HL-60 (cell line): Measurements from ENCODE around the gene TXNDC12.
"Not testable (repeated sequence)": the region's sequence is repeated elsewhere in the genome, so short reads cannot be mapped to it uniquely, and the experiment has no call there.

Experiments
- DNase-seq, 2 experiments: peaks; one replicate each; pipeline ENCODE4 v3.0.0-alpha.2; 2010 to 2020; ENCODE audit warnings: low read depth in 1 of 2, low spot score in 1 of 2
- H3K27ac ChIP-seq: fragments of 250-450 bp; sonication (Bioruptor Pico); replicated peaks from 2 replicates; pipeline ENCODE4 v1.5.1; 2020; ENCODE audit warnings: mild to moderate bottlenecking, moderate library complexity
- H3K27me3 ChIP-seq: fragments of 250-450 bp; sonication (Bioruptor Pico); 2 replicates; pipeline ENCODE4 v1.5.1; 2021; ENCODE audit warnings: mild to moderate bottlenecking, moderate library complexity; ENCODE audit not compliant: insufficient read depth, poor library complexity, severe bottlenecking
- H3K4me3 ChIP-seq: replicated peaks from 2 replicates; pipeline ENCODE4 v1.5.1; 2011; ENCODE audit warnings: mild to moderate bottlenecking, control low read depth, low read length; ENCODE audit not compliant: insufficient read depth
- GABPA ChIP-seq: IDR thresholded peaks from 2 replicates; pipeline ENCODE4 v1.6.1; 2012; ENCODE audit warnings: low read depth
- POLR2AphosphoS5 ChIP-seq: IDR thresholded peaks from 2 replicates; pipeline ENCODE4 v1.6.1; 2012; ENCODE audit warnings: low read depth
- SPI1 ChIP-seq: IDR thresholded peaks from 2 replicates; pipeline ENCODE4 v1.6.1; 2012; ENCODE audit warnings: low read depth, mild to moderate bottlenecking, borderline replicate concordance
- TF ChIP-seq, protein P1 (sequence below): IDR thresholded peaks from 2 replicates; pipeline ENCODE4 v1.6.1; 2012; ENCODE audit warnings: low read depth; ENCODE audit not compliant: insufficient replicate concordance
- TF ChIP-seq, protein P2 (sequence below): IDR thresholded peaks from one replicate; pipeline ENCODE4 v1.5.1; 2011; ENCODE audit warnings: low read length, control low read depth, inconsistent platforms; ENCODE audit not compliant: insufficient read depth

TXNDC12 gene

DNA sequence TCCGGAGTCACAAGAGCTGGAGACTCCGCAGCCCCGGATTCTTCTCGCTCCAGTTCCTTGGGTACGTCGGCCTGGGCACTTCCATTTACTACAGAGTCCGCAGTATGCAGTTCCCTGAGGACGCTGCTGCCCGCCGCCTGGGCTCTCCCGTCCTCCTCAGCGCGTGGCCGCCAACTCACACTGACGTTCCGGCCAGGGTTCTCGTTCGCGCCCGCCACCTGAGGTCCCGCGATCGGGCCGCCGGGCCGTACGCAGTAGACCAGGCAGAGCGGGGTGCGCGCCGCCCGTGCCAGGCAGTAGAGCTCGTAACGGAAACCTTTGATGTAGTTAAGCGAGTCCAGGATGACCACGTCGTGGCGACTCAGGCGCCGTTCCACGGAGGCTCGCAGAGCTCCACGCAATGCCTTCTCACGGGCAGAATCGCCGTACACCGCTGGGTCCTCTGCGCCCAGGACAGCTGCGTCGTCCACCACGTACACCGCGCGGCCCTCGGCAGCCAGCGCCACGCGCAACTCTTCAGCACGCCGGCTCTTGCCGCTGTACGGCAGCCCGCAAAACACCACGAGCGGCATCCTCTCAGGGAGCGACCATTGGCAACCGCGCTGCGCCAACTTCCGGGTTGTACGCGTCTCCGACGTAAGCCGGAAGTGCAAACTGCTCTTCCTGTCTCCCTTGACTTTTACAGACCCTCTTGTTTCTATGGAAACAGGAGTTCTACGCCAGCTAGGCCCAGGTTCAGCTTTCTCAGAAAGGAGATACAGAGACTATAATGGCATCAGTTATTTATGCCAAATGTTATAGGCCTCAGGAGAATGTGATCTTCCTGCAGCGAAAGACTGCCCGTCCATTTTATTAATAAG lies 21.6 kb downstream of the TXNDC12 start, which contains the start of gene KTI12:
KTI12 (minus strand) TSS at position 621 of the 860 bp plus-strand sequence; CDS start at position 572, 49 bp downstream.
- Histone ChIP-seq H3K27ac (peak within 1 kb of the TSS; percentile 86), H3K27me3 (no peaks in the 10 kb centered on the region), H3K4me3 (peak within 1 kb of the TSS; percentile 66)
- peak; percentile 90 for DNase-seq
- TF ChIP-seq, protein P1, sequence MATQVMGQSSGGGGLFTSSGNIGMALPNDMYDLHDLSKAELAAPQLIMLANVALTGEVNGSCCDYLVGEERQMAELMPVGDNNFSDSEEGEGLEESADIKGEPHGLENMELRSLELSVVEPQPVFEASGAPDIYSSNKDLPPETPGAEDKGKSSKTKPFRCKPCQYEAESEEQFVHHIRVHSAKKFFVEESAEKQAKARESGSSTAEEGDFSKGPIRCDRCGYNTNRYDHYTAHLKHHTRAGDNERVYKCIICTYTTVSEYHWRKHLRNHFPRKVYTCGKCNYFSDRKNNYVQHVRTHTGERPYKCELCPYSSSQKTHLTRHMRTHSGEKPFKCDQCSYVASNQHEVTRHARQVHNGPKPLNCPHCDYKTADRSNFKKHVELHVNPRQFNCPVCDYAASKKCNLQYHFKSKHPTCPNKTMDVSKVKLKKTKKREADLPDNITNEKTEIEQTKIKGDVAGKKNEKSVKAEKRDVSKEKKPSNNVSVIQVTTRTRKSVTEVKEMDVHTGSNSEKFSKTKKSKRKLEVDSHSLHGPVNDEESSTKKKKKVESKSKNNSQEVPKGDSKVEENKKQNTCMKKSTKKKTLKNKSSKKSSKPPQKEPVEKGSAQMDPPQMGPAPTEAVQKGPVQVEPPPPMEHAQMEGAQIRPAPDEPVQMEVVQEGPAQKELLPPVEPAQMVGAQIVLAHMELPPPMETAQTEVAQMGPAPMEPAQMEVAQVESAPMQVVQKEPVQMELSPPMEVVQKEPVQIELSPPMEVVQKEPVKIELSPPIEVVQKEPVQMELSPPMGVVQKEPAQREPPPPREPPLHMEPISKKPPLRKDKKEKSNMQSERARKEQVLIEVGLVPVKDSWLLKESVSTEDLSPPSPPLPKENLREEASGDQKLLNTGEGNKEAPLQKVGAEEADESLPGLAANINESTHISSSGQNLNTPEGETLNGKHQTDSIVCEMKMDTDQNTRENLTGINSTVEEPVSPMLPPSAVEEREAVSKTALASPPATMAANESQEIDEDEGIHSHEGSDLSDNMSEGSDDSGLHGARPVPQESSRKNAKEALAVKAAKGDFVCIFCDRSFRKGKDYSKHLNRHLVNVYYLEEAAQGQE, result no peak
- TF ChIP-seq GABPA (peak; percentile 79), SPI1 (peak; percentile 51; the same call in 1 of the 2 replicates), POLR2AphosphoS5 (peak; percentile 98)
- TF ChIP-seq, protein P2, sequence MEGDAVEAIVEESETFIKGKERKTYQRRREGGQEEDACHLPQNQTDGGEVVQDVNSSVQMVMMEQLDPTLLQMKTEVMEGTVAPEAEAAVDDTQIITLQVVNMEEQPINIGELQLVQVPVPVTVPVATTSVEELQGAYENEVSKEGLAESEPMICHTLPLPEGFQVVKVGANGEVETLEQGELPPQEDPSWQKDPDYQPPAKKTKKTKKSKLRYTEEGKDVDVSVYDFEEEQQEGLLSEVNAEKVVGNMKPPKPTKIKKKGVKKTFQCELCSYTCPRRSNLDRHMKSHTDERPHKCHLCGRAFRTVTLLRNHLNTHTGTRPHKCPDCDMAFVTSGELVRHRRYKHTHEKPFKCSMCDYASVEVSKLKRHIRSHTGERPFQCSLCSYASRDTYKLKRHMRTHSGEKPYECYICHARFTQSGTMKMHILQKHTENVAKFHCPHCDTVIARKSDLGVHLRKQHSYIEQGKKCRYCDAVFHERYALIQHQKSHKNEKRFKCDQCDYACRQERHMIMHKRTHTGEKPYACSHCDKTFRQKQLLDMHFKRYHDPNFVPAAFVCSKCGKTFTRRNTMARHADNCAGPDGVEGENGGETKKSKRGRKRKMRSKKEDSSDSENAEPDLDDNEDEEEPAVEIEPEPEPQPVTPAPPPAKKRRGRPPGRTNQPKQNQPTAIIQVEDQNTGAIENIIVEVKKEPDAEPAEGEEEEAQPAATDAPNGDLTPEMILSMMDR, result no peak

- Histone ChIP-seq H3K27ac (peak overlapping the region; percentile 86), H3K4me3 (peak overlapping the region; percentile 66), H3K27me3 (no peaks in the 10 kb centered on the region)
- peak; percentile 50 to 58 for DNase-seq
- TF ChIP-seq SPI1 (no peak), GABPA (no peak), POLR2AphosphoS5 (no peak)
- TF ChIP-seq, protein P2, result no peak
- TF ChIP-seq, protein P1, result no peak
Measured at GRCh38 chr1:52032785-52033131, 22.2 kb downstream of the TXNDC12 start.

DNA sequence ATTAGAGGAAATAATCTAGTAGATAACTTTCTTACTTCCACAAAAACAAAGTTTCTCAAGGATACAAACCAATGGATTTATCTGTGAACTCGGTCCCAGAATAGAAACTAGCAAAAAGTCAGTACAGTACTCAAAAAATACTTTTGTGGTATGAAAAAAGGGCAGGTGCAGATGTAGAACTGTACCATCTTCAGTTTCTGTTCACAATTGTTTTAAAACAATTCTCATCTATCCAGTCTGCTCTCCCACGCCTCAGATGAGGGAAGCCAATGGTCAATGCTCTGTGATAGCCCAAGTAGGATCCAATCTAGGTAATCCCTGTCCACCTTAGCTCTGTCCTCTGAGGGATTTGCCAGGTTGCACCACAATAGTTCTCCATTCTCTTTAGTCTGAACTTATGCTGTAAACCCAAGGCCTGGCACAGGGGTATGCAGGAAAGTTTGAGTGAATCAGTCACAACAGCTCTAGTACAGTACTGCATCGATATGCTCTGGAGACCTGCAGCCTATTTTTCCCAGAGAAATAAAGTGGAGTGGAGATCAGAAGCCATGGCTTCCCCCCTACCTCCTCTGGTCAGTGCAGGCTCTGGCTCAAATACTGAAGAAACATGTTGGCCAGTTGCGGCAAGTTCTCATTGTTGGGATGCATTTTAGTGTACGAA lies 22.7 kb downstream of the TXNDC12 start:
- H3K4me3 ChIP-seq, result peak overlapping the region; percentile 66
- no peaks in the 10 kb centered on the region for H3K27me3 ChIP-seq
- peak in 1 of 2 experiments; percentile 4 for DNase-seq
- peak overlapping the region; percentile 86 for H3K27ac ChIP-seq
- TF ChIP-seq GABPA, result no peak
- TF ChIP-seq, protein P1, result no peak
- TF ChIP-seq, protein P2, result no peak
- TF ChIP-seq POLR2AphosphoS5, result no peak
- TF ChIP-seq SPI1, result no peak

GRCh38 chr1:52028839-52029238 lies 26.2 kb downstream of the TXNDC12 start:
- H3K27me3 ChIP-seq, H3K27ac ChIP-seq, H3K4me3 ChIP-seq, DNase-seq: not testable (repeated sequence)
